Measurements from ENCODE around the gene ABTB2. TPM values are rescaled to one million over a fixed set of nuclear protein-coding genes. Genes with fewer than 3 reads are reported as not detected.

Gene ABTB2
- polyA plus RNA-seq, 2 of the 4 experiments (the other 2 are of a cell fraction), result 8.9 to 15.4 TPM

GRCh38 chr11:34128824-34129223 lies 229.0 kb downstream of the ABTB2 start:
- POLR2A ChIA-PET, result no interaction called here
- CTCF ChIA-PET, result no interaction called here

GRCh38 chr11:34126959-34127848 lies 230.6 kb downstream of the ABTB2 start:
- H3K4me2 ChIP-seq, result no peak overlapping the region
- no peak for DNase-seq (ENCODE audit: low read depth in 1 of 2, low spot score in 1 of 2)
- no peaks in the 10 kb centered on the region for H3K9me3 ChIP-seq
- no peak overlapping the region for H3K4me3 ChIP-seq
- no peak for ATAC-seq
- CTCF ChIA-PET, result interaction anchor here (0.8 to 1.5 kb wide), 2 partner anchors 13 to 27 kb away, joined by 4 to 5 read pairs; no protein-coding TSS in a partner anchor
- H3K27ac ChIP-seq, result no peak overlapping the region
- WGBS (ENCODE audit: missing lambda C conversion rate), result 94% methylated on average over 12 of the region's 12 CpGs
- no peak for TF ChIP-seq EHMT2 (IDR thresholded peaks at IDR 0.05; ENCODE audit: low read depth)
- TF ChIP-seq FOSL2 (IDR thresholded peaks at IDR 0.05), result no peak
- TF ChIP-seq FOSL2 (CRISPR knock-in tag; IDR thresholded peaks at IDR 0.05), result no peak
- peak; percentile 48 for TF ChIP-seq MAFK (IDR thresholded peaks at IDR 0.05; ENCODE audit: partially characterized antibody)
- FAIRE-seq, result no peak
- no peaks in the 10 kb centered on the region for H3K4me1 ChIP-seq
- POLR2A ChIA-PET, result no interaction called here

More at GRCh38 chr11:34128824-34129223, 229.0 kb downstream of the ABTB2 start:
- WGBS (ENCODE audit: missing lambda C conversion rate), result 93% methylated on average over 3 of the region's 3 CpGs
- no peak for TF ChIP-seq TFCP2L1 (CRISPR knock-in tag; IDR thresholded peaks at IDR 0.05)
- TF ChIP-seq SREBF2 (IDR thresholded peaks at IDR 0.05), result no peak
- TF ChIP-seq MAX (IDR thresholded peaks at IDR 0.05), result no peak
- TF ChIP-seq ESRRA (IDR thresholded peaks at IDR 0.05; ENCODE audit: borderline replicate concordance, low read length), result no peak
- Histone ChIP-seq H3K4me1 (no peaks in the 10 kb centered on the region), H3K4me3 (no peak overlapping the region), H3K4me2 (no peak overlapping the region), H3K9me3 (no peaks in the 10 kb centered on the region), H3K27ac (no peak overlapping the region)
- ATAC-seq, result no peak
- FAIRE-seq, result no peak
- no peak for DNase-seq (ENCODE audit: low read depth in 1 of 2, low spot score in 1 of 2)

GRCh38 chr11:34124885-34125668 lies 232.7 kb downstream of the ABTB2 start:
- ATAC-seq, result no peak
- Histone ChIP-seq H3K4me2 (no peak overlapping the region), H3K27ac (no peak overlapping the region), H3K4me3 (no peak overlapping the region), H3K9me3 (no peaks in the 10 kb centered on the region), H3K4me1 (no peaks in the 10 kb centered on the region)
- no peak for DNase-seq (ENCODE audit: low read depth in 1 of 2, low spot score in 1 of 2)
- no peak for TF ChIP-seq CHD4 (IDR thresholded peaks at IDR 0.05; ENCODE audit: borderline replicate concordance)
- no peak for TF ChIP-seq PHF8 (IDR thresholded peaks at IDR 0.05; ENCODE audit: borderline replicate concordance, low read depth)
- TF ChIP-seq ZNF302 (CRISPR knock-in tag; IDR thresholded peaks at IDR 0.05), result no peak
- no peak for TF ChIP-seq BHLHE40 (IDR thresholded peaks at IDR 0.05; ENCODE audit: low read depth, low read length)
- no peak for TF ChIP-seq KDM5A (IDR thresholded peaks at IDR 0.05)
- TF ChIP-seq MAFK (IDR thresholded peaks at IDR 0.05; ENCODE audit: partially characterized antibody), result no peak
- TF ChIP-seq ELK1 (IDR thresholded peaks at IDR 0.05; ENCODE audit: low read depth, low read length), result no peak
- ChIA-PET POLR2A (no interaction called here), CTCF (interaction anchor here (0.9 to 1.0 kb wide), 2 partner anchors 16 to 49 kb away, joined by 3 read pairs; no protein-coding TSS in a partner anchor)
- whole genome bisulfite sequencing (ENCODE audit: missing lambda C conversion rate), result 87% methylated on average over 4 of the region's 4 CpGs
- FAIRE-seq, result no peak

GRCh38 chr11:34120651-34121050 lies 237.2 kb downstream of the ABTB2 start:
- no peak for ATAC-seq
- DNase-seq (ENCODE audit: low read depth in 1 of 2, low spot score in 1 of 2), result no peak
- ChIA-PET POLR2A (no interaction called here), CTCF (no interaction called here)
- no peak overlapping the region for H3K27ac ChIP-seq
- H3K4me2 ChIP-seq, result no peak overlapping the region
- 89% methylated on average over 4 of the region's 4 CpGs for WGBS (ENCODE audit: missing lambda C conversion rate)
- no peak for FAIRE-seq
- no peak overlapping the region for H3K4me3 ChIP-seq
- H3K9me3 ChIP-seq, result no peaks in the 10 kb centered on the region
- H3K4me1 ChIP-seq, result no peaks in the 10 kb centered on the region
- no peak for TF ChIP-seq REST (IDR thresholded peaks at IDR 0.05)
- TF ChIP-seq RAD21 (conservative IDR thresholded peaks at IDR 0.05 in 1 of 2, IDR thresholded peaks at IDR 0.05 in 1 of 2), result no peak
- no peak for TF ChIP-seq NFE2L2 (conservative IDR thresholded peaks at IDR 0.05; ENCODE audit: low read length)
- TF ChIP-seq BHLHE40 (IDR thresholded peaks at IDR 0.05; ENCODE audit: low read depth, low read length), result no peak
- no peak for TF ChIP-seq EHMT2 (IDR thresholded peaks at IDR 0.05; ENCODE audit: low read depth)

Measured in A549 (cell line).